Measurements from ENCODE around the gene KLF13.

- no peak for TF ChIP-seq EZH2 (IDR thresholded peaks at IDR 0.05; ENCODE audit: borderline replicate concordance, insufficient read depth, low read depth, low read length, poor library complexity, severe bottlenecking)
- TF ChIP-seq, protein P1, sequence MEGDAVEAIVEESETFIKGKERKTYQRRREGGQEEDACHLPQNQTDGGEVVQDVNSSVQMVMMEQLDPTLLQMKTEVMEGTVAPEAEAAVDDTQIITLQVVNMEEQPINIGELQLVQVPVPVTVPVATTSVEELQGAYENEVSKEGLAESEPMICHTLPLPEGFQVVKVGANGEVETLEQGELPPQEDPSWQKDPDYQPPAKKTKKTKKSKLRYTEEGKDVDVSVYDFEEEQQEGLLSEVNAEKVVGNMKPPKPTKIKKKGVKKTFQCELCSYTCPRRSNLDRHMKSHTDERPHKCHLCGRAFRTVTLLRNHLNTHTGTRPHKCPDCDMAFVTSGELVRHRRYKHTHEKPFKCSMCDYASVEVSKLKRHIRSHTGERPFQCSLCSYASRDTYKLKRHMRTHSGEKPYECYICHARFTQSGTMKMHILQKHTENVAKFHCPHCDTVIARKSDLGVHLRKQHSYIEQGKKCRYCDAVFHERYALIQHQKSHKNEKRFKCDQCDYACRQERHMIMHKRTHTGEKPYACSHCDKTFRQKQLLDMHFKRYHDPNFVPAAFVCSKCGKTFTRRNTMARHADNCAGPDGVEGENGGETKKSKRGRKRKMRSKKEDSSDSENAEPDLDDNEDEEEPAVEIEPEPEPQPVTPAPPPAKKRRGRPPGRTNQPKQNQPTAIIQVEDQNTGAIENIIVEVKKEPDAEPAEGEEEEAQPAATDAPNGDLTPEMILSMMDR (IDR thresholded peaks at IDR 0.05), result no peak
These were observed 19.9 kb downstream of the KLF13 start for GRCh38 chr15:31346367-31347066.

All from B cell (primary cell).